IPS-NIHi7 (cell line): ENCODE results near the gene TMPRSS12.
"Not testable (repeated sequence)": the region's sequence is repeated elsewhere in the genome, so short reads cannot be mapped to it uniquely, and the experiment has no call there.

Experiments used
- DNase-seq: peaks from one replicate; pipeline ENCODE4 v3.0.0; 2012; ENCODE audit warnings: mixed read lengths; ENCODE audit errors: extremely low spot score

TMPRSS12 gene

DNA sequence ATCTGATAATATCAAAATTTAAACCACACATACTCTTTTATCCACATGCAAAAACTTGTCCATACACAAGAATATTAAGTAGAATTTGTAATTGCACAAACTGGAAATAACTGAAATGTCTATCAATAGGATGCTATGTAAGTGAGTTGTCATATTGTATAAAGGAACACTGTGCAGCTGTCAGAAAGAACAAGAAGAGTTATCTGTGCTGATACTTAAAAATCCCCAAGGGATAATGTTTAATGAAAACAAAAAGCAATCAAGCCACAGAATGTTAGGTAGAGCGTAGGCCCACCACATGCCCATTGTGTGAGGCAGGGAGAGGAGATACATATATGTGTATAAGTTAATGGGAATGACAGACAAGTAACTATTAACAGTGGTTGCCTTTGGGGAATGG is 83.7 kb downstream of the TMPRSS12 start:
- DNase-seq: no peak

- DNase-seq: not testable (repeated sequence)
Measured at GRCh38 chr12:50926932-50927331, 84.2 kb downstream of the TMPRSS12 start.

GRCh38 chr12:50927356-50927755 is 84.6 kb downstream of the TMPRSS12 start:
- DNase-seq: no peak

DNA sequence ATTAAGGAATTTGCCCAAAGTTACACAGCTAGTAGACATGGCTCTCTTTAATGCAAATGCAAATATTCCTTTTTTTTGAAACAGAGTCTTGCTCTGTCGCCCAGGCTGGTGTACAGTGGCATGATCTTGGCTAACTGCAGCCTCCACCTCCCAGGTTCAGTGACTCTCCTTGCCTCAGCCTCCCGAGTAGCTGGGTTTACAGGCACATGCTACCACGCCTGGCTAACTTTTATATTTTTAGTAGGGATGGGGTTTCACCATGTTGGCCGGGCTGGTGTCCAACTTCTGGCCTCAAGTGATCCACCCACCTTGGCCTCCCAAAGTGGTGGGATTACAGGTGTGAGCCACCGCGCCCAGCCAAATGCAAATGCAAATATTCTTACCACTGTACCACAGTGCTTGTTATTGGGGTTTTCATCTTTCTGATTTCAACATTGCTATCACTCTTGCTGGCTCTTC is 85.1 kb downstream of the TMPRSS12 start:
- no peak for DNase-seq

GRCh38 chr12:50928392-50928791 is 85.7 kb downstream of the TMPRSS12 start:
- DNase-seq: no peak

- DNase-seq: no peak
Measured at GRCh38 chr12:50929831-50930230, 87.1 kb downstream of the TMPRSS12 start.

DNA sequence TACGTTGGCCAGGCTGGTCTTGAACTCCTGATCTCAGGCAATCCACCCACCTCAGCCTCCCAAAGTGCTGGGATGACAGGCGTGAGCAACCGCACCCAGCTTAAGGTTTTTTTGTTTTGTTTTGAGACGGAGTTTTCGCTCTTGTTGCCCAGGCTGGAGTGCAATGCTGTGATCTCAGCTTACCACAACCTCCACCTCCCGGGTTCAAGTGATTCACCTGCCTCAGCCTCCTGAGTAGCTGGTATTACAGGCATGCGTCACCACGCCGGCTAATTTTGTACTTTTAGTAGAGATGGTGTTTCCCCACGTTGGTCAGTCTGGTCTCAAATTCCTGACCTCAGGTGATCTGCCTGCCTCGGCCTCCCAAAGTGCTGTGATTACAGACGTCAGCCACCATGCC is 87.8 kb downstream of the TMPRSS12 start:
- DNase-seq: not testable (repeated sequence)

DNA sequence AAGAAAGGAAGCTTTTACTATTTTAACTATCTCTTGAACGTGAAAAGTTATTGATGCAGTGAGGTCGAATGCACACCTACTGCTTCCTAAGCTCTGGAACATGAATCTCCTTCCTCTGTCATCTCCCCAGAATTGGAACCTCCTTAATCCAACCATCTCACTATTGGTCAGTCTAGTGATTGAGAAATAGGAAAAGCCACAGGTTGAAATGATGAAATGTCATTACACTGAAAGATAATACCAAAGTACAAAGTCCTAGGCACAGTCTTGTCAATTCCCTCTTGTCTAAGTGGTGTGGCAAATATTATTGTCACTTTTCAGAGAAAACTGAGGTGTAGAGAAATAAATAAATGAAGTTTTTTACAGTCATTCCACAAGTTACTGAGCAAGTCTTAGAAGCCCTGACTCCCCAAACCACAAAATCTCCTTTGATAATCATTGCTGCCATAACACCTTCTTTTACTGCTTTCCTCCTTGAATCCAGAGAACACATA is 90.1 kb downstream of the TMPRSS12 start:
- no peak for DNase-seq

- DNase-seq: no peak
Measured at GRCh38 chr12:50933459-50934124, 90.9 kb downstream of the TMPRSS12 start.

DNA sequence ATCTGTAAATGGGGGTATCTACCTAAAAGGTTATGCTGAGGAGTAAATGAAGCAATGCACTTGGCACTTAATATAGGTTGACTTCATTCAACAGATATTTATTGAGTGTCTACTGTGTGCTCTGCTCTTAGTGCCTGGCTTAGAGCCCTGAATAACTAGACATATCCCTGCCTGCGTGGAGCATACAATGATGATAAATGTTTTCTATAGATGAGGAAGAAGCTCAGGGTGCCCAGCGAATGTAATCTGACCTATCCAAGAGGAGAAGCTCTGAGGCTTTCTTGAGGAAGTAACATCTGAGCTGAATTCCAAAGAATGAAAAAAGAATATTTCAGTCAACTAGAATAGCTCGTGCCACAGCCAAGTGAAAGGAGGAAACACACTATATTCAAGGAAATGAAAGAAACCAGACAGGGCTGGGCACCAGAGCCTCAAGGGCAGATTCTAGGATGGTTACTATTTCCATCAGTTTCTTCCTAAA is 91.7 kb downstream of the TMPRSS12 start:
- DNase-seq: no peak

DNA sequence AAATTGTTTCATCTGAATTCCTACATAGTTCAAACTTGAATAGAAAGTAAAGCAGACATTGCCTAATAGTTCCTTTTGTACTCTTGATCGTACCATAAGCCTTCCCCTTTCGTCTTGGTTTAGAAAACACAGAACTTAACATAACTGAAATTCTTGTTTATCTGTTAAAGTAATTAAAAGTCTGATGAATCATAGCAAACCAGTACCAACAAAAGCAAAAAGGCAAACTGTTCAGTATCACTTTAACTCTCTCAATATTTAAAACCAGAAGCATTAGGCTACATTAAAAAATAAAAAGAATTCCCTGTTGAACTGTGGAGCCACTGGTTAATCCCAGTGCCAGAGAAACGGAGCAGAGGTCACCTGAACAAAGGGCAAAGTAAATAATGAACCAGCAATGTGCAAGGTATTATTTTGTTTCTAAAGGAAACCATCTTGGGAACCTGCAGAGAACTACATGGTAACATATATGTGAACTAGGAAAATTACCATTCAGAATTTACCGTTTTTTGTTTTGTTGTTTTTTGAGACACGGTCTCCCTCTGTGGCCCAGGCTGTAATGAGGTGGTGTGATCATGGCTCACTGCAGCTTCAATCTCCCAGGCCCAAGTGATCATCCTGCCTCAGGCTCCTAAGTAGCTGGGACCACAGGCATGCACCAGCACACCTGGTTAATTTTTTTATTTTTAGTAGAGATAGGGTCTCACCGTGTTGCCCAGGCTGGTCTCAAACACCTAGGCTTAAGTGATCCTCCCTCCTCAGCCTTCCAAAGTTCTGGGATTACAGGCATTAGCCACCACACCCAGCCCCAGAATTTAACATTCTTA is 92.5 kb downstream of the TMPRSS12 start:
- no peak for DNase-seq

- no peak for DNase-seq
Measured at GRCh38 chr12:50936821-50937530, 94.2 kb downstream of the TMPRSS12 start.
